GM18505 (cell line): ENCODE measurements around the gene TMEM271.

Experiments used
- ATAC-seq: cut with Tn5 transposase; IDR thresholded peaks from one replicate; pipeline ENCODE4 v1.9.1; 2021; ENCODE audit not compliant: unreplicated experiment
- POLR2A ChIP-seq: IDR thresholded peaks from 4 replicates; pipeline ENCODE4 v1.6.1; 2011; ENCODE audit warnings: borderline replicate concordance; ENCODE audit not compliant: insufficient read depth, insufficient read length; ENCODE audit errors: extremely low read depth

Gene TMEM271

DNA sequence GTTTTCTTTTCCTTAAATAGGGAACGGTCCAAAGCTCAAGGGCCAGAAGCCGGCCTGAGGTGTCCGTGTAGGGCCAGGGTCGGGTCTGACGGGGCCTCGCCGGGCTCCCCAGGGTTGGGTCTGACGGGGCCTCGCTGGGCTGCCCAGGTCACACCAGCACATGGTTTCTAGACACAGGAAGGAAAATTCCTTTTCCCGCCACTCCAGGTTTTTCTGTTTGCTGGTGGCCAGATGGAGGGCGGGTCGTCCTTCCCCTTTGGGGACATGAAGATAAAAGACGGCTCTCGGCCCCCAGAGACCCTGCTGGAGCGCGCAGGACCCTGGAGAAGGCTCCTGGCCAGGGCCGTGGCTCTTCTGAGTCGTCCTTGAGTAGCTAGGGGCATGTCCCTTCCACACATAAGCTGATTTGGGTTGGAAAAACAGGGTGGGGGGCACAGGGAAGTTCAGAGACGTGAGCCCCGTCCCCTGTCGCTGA, 42.0 kb downstream of the TMEM271 start:
- ATAC-seq, result no peak

DNA sequence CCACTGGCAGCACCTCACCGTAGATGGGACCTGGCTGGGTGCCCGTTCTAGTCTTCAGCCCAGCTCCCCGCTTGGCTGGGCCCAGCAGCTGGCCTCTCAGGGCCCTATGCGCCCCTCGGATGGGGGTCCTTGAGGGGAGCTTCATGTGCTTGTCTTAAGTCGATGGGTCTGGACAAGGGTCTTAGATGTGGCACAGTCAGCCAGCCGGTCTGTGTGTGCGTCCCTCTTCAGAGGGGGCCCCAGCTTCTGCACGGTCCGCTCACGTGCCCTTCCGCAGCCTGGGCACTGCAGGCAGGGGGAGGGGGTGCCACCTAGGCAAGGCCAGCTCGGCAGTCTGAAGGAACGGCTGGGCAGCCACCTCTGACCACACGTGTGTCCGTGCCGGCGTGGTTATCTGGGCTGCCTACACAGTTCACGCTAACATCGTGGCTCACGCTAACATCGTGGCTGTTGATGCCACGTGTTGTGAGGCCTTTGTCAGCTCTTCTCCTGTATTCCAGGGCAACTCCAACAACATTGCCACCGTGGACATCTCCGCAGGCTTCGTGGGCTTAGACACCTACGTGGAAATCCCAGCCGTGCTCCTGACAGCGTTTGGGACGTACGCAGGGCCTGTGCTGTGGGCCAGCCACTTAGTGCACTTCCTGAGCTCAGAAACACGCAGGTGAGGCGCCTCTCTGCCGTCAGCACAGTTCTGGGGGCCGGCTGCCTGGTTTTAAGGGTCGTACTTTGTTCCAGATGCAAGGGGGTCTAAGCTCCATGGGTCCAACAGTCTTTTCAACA, 42.6 kb downstream of the TMEM271 start:
- ATAC-seq, result no peak
- no peak for TF ChIP-seq POLR2A

More for the DNA sequence above, 42.0 kb downstream of the TMEM271 start:
- no peak for TF ChIP-seq POLR2A

DNA sequence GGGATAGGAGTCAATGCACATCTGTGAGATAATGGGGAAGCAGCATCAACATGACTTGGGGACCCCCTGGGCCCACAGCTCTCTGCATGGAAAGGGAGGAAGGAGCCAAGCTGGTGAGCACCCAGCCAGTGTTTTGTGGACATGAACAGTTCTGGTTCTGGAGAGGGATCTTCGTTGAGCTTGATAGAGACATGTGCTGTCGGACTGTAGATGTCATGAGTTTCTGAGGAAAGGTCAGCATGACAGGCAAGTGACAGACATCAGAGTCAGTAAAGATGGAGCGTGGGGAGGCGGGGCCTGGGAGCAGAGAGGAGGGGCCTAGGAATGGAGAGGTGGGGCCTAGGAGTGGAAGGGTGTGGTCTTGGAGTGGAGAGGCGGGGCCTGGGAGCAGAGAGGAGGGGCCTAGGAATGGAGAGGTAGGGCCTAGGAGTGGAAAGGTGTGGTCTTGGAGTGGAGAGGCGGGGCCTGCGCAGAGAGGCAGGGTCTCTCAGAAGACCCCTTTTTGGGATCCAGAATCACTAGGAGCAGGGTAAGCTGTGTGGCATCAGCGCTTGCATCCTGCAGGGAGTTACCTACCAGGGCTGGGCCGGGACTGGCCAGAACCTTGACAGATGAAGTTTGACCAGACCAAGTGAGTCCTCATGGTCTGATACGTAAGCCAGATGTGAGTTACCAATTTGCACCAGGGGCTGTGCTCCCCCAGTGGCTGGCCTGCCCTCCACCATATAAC, 43.3 kb downstream of the TMEM271 start:
- ATAC-seq, result no peak

DNA sequence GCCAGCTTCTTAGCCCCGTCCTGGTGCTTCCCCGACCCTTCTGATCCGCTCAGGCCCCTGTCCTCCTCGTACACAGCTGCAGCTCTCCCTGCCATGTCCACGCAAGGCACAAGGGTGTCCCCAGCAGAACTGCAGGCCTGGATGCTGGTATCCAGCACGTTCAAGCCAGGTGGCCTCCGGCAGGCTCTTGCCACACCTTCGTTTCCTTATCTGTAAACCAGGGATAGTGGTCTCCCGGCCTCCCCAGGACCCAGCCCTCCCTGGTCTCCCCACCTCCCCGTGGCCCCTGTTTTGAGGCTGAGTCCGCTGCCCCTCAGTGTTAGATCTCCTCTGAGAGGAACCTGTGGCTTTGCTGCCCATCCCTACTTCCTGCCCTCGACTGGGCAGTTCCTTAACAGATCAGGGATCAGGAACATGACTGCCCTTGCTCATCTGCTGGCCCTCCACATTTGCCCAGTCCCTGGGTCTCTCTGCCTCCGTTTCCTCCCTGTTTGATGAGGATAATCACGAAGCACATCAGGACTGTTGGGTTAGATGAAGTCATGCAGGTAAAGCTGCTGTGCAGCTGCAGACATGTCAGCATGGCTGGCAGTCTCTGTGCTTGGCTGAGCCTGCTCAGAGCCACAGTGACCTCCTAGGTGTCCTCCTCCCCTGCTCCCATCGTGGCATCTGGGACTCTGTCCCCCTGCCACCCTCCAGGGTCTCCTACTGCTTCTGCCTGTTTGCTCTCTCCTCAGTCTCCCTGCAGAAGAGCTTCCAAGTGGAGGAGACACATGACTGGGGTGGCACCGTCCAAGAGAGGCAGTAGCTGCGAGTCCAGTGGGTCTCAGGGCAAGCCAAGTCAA, 44.2 kb downstream of the TMEM271 start:
- no peak for ATAC-seq
- TF ChIP-seq POLR2A, result no peak

More for the DNA sequence above, 43.3 kb downstream of the TMEM271 start:
- TF ChIP-seq POLR2A, result no peak

DNA sequence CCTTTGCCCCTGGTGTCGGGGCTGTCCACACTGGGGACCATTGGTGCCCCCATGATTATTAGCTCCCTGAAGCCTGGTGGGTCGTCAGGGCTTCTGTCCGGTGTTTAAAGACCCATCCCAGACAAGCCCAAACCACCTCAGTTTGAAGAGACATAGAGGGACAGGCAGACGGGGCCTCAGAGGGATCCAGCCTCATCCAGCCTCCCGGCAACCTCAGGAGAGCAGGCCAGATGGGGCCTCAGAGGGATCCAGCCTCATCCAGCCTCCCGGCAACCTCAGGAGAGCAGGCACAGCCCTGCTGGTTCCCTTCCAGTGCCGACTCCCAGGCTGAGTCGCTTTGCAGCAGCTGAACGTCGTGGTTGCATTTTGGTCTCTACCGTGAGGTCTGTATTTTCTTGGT, 45.0 kb downstream of the TMEM271 start:
- no peak for ATAC-seq
- no peak for TF ChIP-seq POLR2A

DNA sequence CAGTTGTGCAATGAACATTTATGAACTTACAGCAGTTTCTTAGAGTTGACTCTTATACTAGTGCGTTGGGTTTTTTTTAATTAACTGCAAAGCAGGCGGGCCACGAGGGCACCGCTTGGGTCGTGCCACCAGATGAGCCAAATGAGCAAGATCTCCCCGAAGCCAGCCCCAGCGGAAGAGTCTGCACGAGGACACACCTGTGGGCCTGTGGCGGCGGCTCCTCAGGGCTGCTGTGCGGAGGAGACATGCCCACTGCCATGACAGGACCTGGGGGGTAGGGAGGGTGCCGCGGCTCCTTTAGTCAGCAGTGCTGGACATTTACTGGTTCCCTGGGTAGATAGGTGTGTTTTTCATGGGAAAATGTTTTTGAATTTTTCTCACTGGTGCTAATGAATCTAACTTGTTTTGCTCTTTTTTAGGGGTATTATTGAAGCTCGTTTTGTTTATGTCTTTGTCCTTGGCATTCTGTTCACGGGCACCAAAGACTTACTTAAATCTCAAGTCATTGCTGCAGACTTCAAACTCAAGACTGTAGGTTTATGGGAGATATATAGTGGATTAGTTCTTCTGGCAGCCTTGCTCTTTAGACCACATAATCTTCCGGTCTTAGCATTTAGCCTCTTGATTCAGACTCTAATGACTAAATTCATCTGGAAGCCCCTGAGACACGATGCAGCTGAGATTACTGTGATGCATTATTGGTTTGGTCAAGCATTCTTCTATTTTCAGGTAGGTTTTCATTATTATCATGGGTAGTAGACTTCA, 45.9 kb downstream of the TMEM271 start:
- no peak for ATAC-seq
- TF ChIP-seq POLR2A, result no peak

DNA sequence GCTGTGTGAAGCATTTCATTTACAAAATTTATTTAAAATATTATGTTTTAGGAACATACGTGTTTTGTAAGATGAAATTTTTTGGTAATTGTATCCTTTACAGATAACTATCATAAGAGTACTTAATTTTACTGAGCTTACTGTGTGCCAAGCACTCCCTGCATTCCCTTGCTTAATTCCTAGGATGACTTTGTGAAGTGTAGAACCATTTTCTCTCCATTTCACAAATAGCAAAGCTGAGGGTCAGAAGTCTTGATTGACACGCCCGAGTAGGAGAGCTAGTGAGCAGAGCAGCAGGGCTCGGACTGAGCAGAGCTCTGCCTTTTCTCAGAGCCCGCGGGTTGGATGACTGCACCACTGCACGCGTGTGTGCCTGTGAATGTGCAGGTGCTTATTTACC, 46.5 kb downstream of the TMEM271 start:
- no peak for ATAC-seq
- no peak for TF ChIP-seq POLR2A

DNA sequence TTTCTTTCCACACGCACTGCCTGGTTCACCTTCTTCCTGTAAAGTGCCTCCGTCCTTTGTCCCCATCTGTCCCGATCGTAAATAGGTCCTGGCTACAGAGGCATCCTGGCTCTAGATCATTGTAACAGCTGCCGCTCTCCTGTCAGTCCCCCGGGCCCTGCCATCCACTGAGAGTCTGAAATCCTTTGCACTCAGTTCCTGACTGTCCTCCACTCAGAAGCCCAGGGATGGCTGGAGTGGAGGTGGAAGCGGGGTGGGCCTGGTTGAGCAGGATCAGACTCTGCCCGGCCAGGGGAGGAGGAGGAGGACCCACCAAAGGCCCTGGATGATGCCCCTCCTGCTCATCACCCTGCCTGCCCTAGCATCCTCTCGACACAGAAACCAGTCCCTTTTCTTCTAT, 47.3 kb downstream of the TMEM271 start:
- no peak for ATAC-seq

DNA sequence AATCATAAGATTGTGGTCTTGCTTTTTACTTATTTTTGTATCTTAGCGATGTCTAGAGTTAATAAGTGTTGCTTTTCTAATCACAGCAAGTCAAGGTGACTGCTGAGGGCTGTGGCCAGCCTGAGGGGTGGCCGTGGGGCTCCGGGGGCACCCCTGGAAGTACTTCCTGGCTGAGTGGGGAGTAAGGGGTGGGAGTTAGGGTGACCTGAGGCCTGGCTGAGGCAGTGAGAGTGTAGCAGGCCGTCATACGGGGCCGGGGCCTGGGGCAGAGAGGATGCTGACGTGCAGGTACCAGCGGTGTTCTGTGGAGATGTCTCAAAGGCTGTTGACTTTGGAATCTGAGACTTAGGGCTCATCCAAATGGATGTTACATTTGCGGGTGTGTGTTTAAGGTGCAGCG, 47.8 kb downstream of the TMEM271 start:
- no peak for ATAC-seq
- no peak for TF ChIP-seq POLR2A

More for the DNA sequence above, 47.3 kb downstream of the TMEM271 start:
- no peak for TF ChIP-seq POLR2A

DNA sequence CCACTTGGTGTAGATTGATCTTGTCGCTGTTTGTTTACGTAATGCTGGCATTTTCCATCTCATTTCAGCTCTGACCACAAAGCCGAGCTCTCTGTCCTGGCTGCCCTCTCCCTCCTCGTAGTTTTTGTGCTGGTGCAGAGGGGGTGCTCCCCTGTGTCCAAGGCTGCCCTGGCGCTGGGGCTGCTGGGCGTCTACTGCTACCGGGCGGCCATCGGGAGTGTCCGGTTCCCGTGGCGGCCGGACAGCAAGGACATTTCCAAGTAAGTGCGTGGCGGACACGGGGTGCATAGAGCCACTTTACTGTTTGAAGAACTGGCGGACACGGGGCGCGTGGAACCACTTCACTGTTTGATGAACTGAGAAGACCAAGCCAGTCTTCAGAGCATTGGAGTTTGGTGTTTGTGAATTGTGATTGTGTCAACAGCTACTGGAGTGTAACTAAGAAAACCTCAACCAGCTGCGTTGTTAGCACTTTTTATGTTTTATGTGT, 49.1 kb downstream of the TMEM271 start:
- TF ChIP-seq POLR2A, result no peak
- ATAC-seq, result no peak

DNA sequence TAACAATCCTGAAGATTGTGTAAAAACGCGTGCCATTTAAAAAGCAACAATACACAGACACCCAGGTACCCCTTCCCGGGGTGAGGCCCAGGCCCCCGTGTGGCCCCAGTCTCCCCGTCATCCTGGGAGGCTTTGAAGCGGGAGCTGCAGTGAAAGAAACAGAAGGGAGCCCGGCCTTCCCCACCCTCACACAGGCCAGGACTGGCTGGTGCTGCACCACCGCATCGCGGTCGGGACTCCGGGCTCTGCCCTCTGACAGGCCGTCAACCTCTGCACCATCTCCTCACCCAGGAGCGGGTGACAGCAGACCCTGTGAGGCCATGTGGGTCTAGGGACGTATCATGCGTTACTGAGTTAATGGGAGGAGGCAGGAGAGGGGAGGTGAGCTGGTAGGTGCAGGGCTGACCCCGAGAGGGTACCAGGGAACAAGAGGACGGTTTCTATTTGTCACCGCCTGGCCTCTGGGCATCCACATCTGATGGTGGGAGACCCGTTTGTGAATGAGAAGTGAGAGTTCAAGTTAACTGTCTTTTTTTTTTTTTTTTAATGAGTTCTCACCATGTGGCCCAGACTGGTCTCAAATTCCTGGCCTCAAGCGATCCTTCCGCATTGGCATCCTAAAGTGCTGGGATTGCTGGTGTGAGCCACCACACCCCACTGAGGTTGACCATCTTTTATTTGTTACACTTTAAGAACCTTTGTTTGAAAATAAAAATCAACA, 49.7 kb downstream of the TMEM271 start:
- ATAC-seq, result no peak

DNA sequence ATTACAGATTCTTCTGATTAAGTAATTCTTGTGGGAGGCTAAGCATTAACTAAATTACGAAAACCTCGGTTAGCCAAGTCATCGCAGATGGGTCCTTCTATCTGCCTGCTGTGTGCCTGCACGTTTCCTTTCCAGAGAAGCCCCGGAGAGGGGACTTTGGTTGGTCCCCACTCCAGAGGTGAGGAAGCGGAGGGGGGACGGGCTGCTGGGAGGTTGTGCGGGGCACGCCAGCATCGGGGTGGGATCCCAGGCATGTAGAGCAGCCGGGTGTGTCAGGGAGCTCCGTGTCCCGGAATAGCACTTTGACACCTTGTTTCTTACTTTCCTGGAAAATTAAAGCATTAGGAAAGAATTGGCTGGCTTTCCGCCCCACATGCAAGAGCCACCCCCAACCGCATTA, 50.4 kb downstream of the TMEM271 start:
- no peak for ATAC-seq
- no peak for TF ChIP-seq POLR2A

More for the DNA sequence above, 49.7 kb downstream of the TMEM271 start:
- no peak for TF ChIP-seq POLR2A

DNA sequence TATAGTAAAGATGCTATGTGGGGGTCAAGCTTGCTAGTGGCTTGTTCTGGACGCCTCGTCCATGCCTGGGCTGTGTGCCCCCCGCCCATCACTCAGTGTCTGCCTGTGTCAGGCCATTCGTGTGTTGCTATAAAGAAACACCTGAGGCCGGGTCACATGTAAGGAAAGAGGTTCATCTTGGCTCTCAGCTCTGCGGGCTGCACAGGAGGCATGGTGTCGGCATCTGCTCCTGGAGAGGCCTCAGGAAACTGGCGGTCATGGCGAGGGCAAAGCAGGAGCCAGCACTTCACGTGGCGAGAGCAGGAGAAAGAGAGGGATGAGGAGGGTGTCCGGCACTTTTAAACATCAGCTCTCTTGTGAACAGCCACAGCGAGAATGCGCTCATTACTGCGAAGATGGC, 51.9 kb downstream of the TMEM271 start:
- ATAC-seq, result no peak

More for the DNA sequence above, 51.9 kb downstream of the TMEM271 start:
- no peak for TF ChIP-seq POLR2A
